ENCODE measurements around the gene HIVEP3.

The HIVEP3 gene

GRCh38 chr1:41767534-41768525, 150.9 kb downstream of the HIVEP3 start:
- Histone ChIP-seq H3K4me2 (no peak overlapping the region), H4K20me1 (ENCODE audit: insufficient read depth) (no peaks in the 10 kb centered on the region), H3K36me3 (ENCODE audit: insufficient read depth) (no peaks in the 10 kb centered on the region), H3K4me1 (ENCODE audit: low read depth, poor library complexity, severe bottlenecking) (no peaks in the 10 kb centered on the region), H3K4me3 (IDR thresholded peaks at IDR 0.05; ENCODE audit: insufficient read depth, low read depth, low read length) (no peak overlapping the region), H3K27ac (no peak overlapping the region), H3K9ac (no peak overlapping the region), H3K79me2 (ENCODE audit: insufficient read depth, low read depth) (no peaks in the 10 kb centered on the region), H3K27me3 (ENCODE audit: insufficient read depth, low read depth) (no peaks in the 10 kb centered on the region), H2AFZ (ENCODE audit: low read depth) (no peak overlapping the region)
- no peak for TF ChIP-seq CTCF (conservative IDR thresholded peaks at IDR 0.05; ENCODE audit: low read depth, low read length)

- Histone ChIP-seq H3K4me1 (ENCODE audit: low read depth, poor library complexity, severe bottlenecking) (no peaks in the 10 kb centered on the region), H3K79me2 (ENCODE audit: insufficient read depth, low read depth) (no peaks in the 10 kb centered on the region), H4K20me1 (ENCODE audit: insufficient read depth) (no peaks in the 10 kb centered on the region), H3K36me3 (ENCODE audit: insufficient read depth) (no peaks in the 10 kb centered on the region), H3K27me3 (ENCODE audit: insufficient read depth, low read depth) (no peaks in the 10 kb centered on the region), H2AFZ (ENCODE audit: low read depth) (no peak overlapping the region), H3K4me2 (no peak overlapping the region), H3K4me3 (IDR thresholded peaks at IDR 0.05; ENCODE audit: insufficient read depth, low read depth, low read length) (no peak overlapping the region), H3K9ac (no peak overlapping the region), H3K27ac (no peak overlapping the region)
- no peak for TF ChIP-seq CTCF (conservative IDR thresholded peaks at IDR 0.05; ENCODE audit: low read depth, low read length)
These were observed 152.2 kb downstream of the HIVEP3 start for GRCh38 chr1:41766546-41766945.

GRCh38 chr1:41766041-41766440, 152.7 kb downstream of the HIVEP3 start:
- TF ChIP-seq CTCF (conservative IDR thresholded peaks at IDR 0.05; ENCODE audit: low read depth, low read length) = no peak
- H2AFZ ChIP-seq (ENCODE audit: low read depth) = no peak overlapping the region
- no peak overlapping the region for H3K4me3 ChIP-seq (IDR thresholded peaks at IDR 0.05; ENCODE audit: insufficient read depth, low read depth, low read length)
- H3K79me2 ChIP-seq (ENCODE audit: insufficient read depth, low read depth) = no peaks in the 10 kb centered on the region
- H3K27ac ChIP-seq = no peak overlapping the region
- no peaks in the 10 kb centered on the region for H3K4me1 ChIP-seq (ENCODE audit: low read depth, poor library complexity, severe bottlenecking)
- no peaks in the 10 kb centered on the region for H3K36me3 ChIP-seq (ENCODE audit: insufficient read depth)
- H4K20me1 ChIP-seq (ENCODE audit: insufficient read depth) = no peaks in the 10 kb centered on the region
- no peaks in the 10 kb centered on the region for H3K27me3 ChIP-seq (ENCODE audit: insufficient read depth, low read depth)
- H3K4me2 ChIP-seq = no peak overlapping the region
- H3K9ac ChIP-seq = no peak overlapping the region

GRCh38 chr1:41765152-41765551, 153.6 kb downstream of the HIVEP3 start:
- H3K4me1 ChIP-seq (ENCODE audit: low read depth, poor library complexity, severe bottlenecking) = no peaks in the 10 kb centered on the region
- H3K4me3 ChIP-seq (IDR thresholded peaks at IDR 0.05; ENCODE audit: insufficient read depth, low read depth, low read length) = no peak overlapping the region
- no peaks in the 10 kb centered on the region for H3K36me3 ChIP-seq (ENCODE audit: insufficient read depth)
- no peak overlapping the region for H3K4me2 ChIP-seq
- no peak overlapping the region for H2AFZ ChIP-seq (ENCODE audit: low read depth)
- H3K27me3 ChIP-seq (ENCODE audit: insufficient read depth, low read depth) = no peaks in the 10 kb centered on the region
- H3K27ac ChIP-seq = no peak overlapping the region
- H3K79me2 ChIP-seq (ENCODE audit: insufficient read depth, low read depth) = no peaks in the 10 kb centered on the region
- no peak overlapping the region for H3K9ac ChIP-seq
- H4K20me1 ChIP-seq (ENCODE audit: insufficient read depth) = no peaks in the 10 kb centered on the region
- no peak for TF ChIP-seq CTCF (conservative IDR thresholded peaks at IDR 0.05; ENCODE audit: low read depth, low read length)

All from KMS-11 (cell line).